Immature natural killer cell (primary cell): ENCODE data around the gene PCSK4. TPM values are rescaled to one million over a fixed set of nuclear protein-coding genes. Genes with fewer than 3 reads are reported as not detected.
"Not testable (repeated sequence)": the region's sequence is repeated elsewhere in the genome, so short reads cannot be mapped to it uniquely, and the experiment has no call there.

Experiments used
- DNase-seq, 3 donors: peaks; one replicate each; pipeline ENCODE4 v3.0.0; 2022; ENCODE audit warnings: mixed read lengths in 1 of 3
- H3K27ac Mint-ChIP-seq, 6 donors: one replicate each; pipeline ENCODE4 v1.8.0; 2020; ENCODE audit warnings: mixed read lengths in 6 of 6, mild to moderate bottlenecking in 5 of 6, inconsistent platforms in 4 of 6, moderate library complexity in 3 of 6
- H3K27me3 Mint-ChIP-seq, 3 donors: one replicate each; pipeline ENCODE4 v1.8.0; 2020 to 2021; ENCODE audit warnings: low read depth in 3 of 3, mild to moderate bottlenecking in 3 of 3, mixed read lengths in 3 of 3, moderate library complexity in 3 of 3, inconsistent platforms in 1 of 3
- H3K36me3 Mint-ChIP-seq, 3 donors: one replicate each; pipeline ENCODE4 v1.8.0; 2020; ENCODE audit warnings: mixed read lengths in 3 of 3, inconsistent platforms in 2 of 3, mild to moderate bottlenecking in 2 of 3
- H3K4me1 Mint-ChIP-seq, 2 donors: one replicate each; pipeline ENCODE4 v1.8.0; 2020; ENCODE audit warnings: inconsistent platforms in 2 of 2, mild to moderate bottlenecking in 2 of 2, mixed read lengths in 2 of 2, moderate library complexity in 1 of 2
- H3K4me3 Mint-ChIP-seq, 5 donors: one replicate each; pipeline ENCODE4 v1.8.0; 2020; ENCODE audit warnings: mild to moderate bottlenecking in 5 of 5, mixed read lengths in 5 of 5, inconsistent platforms in 3 of 5, moderate library complexity in 3 of 5
- H3K9me3 Mint-ChIP-seq, 6 donors: one replicate each; pipeline ENCODE4 v1.8.0; 2020; ENCODE audit warnings: mild to moderate bottlenecking in 6 of 6, mixed read lengths in 6 of 6, inconsistent platforms in 4 of 6, moderate library complexity in 3 of 6
- polyA plus RNA-seq, 3 donors: library from polyadenylated mRNA; unstranded; fragments of 300-500 nt; fragmentation: Illumina TruSeq; gene quantifications; one replicate each; pipeline ENCODE4 v1.2.3, GENCODE V29; 2021

The PCSK4 gene
- polyA plus RNA-seq = under 1 TPM in 2 of 3 donors, not detected in 1; 0.25 to 0.33 TPM

DNA sequence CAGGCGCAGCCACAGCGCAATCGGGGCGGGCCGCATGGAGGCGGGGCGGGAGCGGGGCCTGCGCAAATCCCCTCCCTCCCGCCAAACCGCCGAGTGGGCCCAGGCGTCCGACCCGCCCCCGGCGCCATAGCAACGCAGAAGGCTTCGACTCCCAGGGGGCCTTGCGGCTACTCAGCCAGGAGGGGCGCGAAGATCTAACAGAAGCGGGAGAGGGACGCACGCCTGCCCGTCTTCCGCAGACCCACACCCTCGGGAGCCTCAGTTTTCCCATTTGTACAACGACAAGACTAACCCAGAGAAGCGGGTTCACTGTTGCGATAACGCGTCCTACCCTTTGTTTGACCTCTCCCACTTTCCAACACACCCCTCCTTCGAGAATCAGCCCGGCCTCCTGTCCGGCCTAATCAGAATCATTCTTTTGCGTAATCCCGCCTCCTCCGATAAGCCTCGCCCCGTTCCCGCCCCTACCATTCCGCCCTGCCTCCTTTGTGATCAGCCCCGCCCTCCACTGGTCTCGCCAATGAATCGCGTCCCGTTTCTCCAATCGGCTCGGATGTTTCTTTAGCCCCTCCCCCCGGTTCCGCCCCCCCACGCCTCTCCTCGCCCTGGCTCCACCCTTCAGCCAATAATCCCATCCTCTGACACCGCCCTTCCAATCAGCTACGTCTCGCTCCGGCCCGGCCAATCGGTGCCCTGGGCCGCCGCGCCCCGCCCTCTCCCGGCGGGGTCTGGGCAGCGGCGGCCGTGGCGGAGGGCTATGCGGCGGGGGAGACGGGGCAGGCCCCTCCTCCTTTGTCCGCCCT is at the start of gene PCSK4:
TSS of gene PCSK4 (minus strand) at position 40 of the 803 bp plus-strand sequence. CDS start at position 36, 4 bp downstream.
- Mint-ChIP-seq H3K27ac (peak within 1 kb of the TSS; percentile 69 to 93 (median 87)), H3K4me1 (peaks cover 12 to 14% of the 10 kb centered on the region in 2 donors), H3K4me3 (peak within 1 kb of the TSS; percentile 82 to 92 (median 87)), H3K27me3 (peaks cover 6 to 9% (median 6%) of the 10 kb centered on the region in 3 donors), H3K36me3 (no peaks in the 10 kb centered on the region), H3K9me3 (no peaks in the 10 kb centered on the region)
- DNase-seq = peak; percentile 99

DNA sequence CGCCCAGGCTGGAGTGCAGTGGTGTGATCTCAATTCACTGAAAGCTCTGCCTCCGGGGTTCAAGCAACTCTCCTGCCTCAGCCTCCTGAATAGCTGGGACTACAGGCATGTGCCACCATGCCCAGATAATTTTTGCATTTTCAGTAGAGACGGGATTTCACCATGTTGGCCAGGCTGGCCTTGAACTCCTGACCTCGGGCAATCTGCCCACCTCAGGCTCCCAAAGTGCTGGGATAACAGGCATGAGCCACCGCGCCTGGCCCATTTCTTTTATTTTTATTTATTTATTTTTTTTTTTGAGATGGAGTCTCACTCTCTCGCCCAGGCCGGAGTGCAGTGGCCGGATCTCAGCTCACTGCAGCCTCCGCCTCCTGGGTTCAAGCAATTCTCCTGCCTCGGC is 49.6 kb upstream of the PCSK4 start:
- not testable (repeated sequence) for DNase-seq, H3K27ac Mint-ChIP-seq, H3K4me3 Mint-ChIP-seq, H3K9me3 Mint-ChIP-seq, H3K27me3 Mint-ChIP-seq, H3K36me3 Mint-ChIP-seq, H3K4me1 Mint-ChIP-seq

DNA sequence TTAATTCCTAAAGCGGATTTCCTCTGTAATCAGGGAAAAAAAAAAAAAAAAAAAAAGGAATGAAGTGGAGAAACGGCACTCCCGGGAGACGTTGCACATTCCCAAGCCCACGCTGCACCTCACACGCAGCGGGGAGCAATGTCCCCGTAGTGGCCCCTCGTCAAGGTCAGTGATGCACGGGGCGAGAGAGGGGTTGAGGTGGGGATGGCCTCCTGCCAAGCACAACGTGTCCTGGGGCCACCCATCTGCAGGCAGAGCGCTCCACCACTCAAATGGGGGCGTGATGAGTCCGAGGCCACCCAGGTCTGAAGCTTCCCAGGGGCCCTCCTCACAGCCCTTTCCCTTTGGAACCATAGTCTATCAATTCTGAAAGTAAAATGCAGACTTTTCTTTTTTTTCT is 48.8 kb upstream of the PCSK4 start:
- Mint-ChIP-seq H3K36me3 (no peaks in the 10 kb centered on the region), H3K4me1 (no peaks in the 10 kb centered on the region), H3K9me3 (no peaks in the 10 kb centered on the region), H3K27me3 (no peaks in the 10 kb centered on the region), H3K4me3 (no peak overlapping the region), H3K27ac (no peak overlapping the region)
- no peak for DNase-seq

DNA sequence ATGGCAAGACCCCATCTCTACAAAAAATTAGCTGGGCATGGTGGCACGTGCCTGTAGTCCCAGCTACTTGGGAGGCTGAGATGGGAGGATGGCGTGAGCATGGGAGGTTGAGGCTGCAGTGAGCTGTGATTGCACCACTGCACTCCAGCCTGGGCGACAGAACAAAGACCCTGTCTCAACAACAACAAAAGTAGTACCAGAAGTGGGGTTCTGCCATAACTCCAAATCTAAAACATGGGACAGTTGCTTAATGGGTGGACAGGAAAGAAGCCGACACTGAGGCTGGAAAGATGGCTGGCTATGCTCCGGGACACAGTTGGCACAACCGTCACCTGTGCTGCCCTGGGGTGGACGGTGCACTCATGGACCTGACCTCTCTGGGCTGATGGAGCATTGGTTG is 45.5 kb upstream of the PCSK4 start:
- not testable (repeated sequence) for H3K4me1 Mint-ChIP-seq, H3K4me3 Mint-ChIP-seq, H3K36me3 Mint-ChIP-seq, H3K27ac Mint-ChIP-seq, DNase-seq, H3K27me3 Mint-ChIP-seq, H3K9me3 Mint-ChIP-seq

DNA sequence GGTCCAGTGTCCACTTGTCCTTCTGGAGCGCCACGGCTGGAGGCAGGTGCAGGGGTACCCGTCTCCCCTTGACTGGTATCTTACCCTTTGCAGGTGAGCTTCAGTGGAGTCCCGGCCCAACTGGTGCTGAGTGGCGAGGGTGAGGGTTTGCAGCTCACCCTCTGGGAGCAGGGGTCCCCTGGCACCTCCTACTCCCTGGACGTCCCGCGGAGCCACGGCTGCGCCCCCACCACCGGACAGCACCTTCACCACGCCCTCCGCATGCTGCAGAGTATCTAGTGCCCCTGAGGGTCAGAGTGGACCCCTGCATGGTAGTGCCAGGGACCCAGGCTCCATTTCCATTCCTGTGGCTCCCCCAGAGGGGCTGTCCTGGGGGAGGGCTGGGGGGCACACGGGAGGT is 44.8 kb upstream of the PCSK4 start:
- Mint-ChIP-seq H3K27ac (no peak overlapping the region), H3K36me3 (no peaks in the 10 kb centered on the region), H3K27me3 (peaks cover 0 to 4% (median 0%) of the 10 kb centered on the region in 3 donors), H3K4me3 (no peak overlapping the region), H3K9me3 (peaks cover 0 to 2% (median 0%) of the 10 kb centered on the region in 6 donors), H3K4me1 (no peaks in the 10 kb centered on the region)
- DNase-seq = no peak

DNA sequence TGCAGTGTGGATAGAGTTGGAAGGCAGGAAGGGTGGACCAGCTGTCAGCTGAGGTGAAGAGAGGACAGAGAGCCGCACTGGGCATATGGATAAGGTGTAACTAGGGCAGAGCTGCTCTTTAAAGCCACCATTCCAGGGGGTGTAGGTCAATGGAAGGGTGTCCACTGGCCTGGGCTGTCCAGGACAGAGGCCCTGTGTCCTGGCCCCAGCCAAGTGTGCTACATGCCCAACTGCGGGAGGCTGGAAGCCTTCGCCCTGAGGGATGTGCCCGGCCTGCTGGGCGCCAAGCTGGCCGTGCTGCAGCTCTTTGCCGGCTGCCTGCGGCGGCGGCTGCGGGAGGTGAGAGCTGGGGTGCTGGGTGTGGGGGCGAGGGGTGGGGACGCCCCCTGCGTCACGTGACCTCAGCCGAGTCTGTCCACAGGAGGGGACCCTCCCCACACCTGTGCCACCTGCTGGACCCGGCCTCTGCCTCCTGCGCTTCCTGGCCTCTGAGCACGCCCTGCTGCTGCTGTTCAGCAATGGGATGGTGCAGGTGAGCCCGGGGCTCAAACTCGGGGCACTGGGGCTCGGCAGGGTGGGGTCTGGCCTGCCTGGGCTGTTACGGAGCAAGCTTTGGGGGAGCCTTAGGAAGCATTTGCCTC is 43.5 kb upstream of the PCSK4 start:
- Mint-ChIP-seq H3K9me3 (peaks cover 0 to 2% (median 0%) of the 10 kb centered on the region in 6 donors), H3K27me3 (peaks cover 0 to 4% (median 0%) of the 10 kb centered on the region in 3 donors), H3K4me3 (no peak overlapping the region), H3K36me3 (no peaks in the 10 kb centered on the region), H3K4me1 (no peaks in the 10 kb centered on the region), H3K27ac (no peak overlapping the region)
- DNase-seq = no peak

DNA sequence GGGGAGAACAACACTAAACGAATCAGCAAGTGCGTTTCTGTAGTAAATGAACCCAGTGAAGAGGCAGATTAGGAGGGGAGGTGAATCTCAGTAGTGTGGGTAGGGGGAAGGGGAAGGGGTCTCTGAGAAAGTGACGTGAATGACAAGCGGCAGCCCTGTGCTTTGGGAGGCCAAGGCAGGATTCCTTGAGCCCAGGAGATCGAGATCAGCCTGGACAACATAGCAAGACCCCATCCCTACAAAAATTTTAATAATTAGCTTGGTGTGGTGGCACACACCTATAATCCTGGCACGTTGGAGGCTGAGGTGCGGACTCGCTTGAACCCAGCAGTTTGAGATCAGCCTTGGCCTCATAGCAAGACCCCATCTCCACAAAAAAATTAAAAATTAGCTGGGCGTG is 41.9 kb upstream of the PCSK4 start:
- H3K27me3 Mint-ChIP-seq = peaks cover 1 to 4% (median 4%) of the 10 kb centered on the region in 3 donors
- H3K27ac Mint-ChIP-seq = no peak overlapping the region
- DNase-seq = no peak
- H3K36me3 Mint-ChIP-seq = no peaks in the 10 kb centered on the region
- H3K4me1 Mint-ChIP-seq = no peaks in the 10 kb centered on the region
- H3K9me3 Mint-ChIP-seq = peaks cover 0 to 2% (median 0%) of the 10 kb centered on the region in 6 donors
- no peak overlapping the region for H3K4me3 Mint-ChIP-seq

DNA sequence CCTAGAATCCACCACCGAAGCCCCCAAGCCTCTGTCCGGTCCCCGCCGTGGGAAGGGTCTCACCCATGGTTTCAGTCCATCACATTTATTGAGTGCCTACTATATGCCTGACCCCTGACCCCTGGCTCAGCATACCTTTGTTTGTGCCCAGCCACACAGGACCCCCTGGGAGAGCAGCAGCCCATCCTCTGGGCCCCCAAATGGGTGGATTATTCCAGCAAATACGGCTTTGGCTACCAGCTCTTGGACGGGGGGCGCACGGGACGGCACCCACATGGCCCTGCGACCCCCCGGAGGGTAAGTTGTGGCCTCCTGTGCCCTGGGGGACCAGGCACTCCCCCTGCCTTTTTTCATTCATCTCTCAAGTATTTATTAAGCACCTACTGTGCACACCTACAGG is 41.4 kb upstream of the PCSK4 start:
- no peak overlapping the region for H3K27ac Mint-ChIP-seq
- H3K27me3 Mint-ChIP-seq = peaks cover 1 to 4% (median 4%) of the 10 kb centered on the region in 3 donors
- H3K36me3 Mint-ChIP-seq = no peaks in the 10 kb centered on the region

DNA sequence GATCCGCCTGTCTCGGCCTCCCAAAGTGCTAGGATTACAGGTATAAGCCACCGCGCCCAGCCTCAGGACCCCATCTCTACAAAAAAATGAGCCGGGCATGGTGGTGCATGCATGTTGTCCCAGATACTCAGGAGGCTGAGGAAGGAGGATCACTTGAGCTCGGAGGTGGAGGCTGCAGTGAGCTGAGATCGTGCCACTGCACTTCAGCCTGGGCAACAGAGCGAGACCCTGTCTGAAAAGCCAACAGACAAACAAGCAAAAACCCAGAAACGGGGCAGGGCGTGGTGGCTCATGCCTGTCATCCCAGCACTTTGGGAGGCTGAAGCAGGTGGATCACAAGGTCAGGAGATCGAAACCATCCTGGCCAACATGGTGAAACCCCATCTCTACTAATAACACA is 40.7 kb upstream of the PCSK4 start:
- not testable (repeated sequence) for H3K36me3 Mint-ChIP-seq, H3K4me1 Mint-ChIP-seq, H3K27ac Mint-ChIP-seq, H3K4me3 Mint-ChIP-seq, DNase-seq, H3K27me3 Mint-ChIP-seq, H3K9me3 Mint-ChIP-seq

More for the DNA sequence above, 41.4 kb upstream of the PCSK4 start:
- H3K9me3 Mint-ChIP-seq = peaks cover 0 to 2% (median 0%) of the 10 kb centered on the region in 6 donors
- DNase-seq = no peak
- H3K4me1 Mint-ChIP-seq = no peaks in the 10 kb centered on the region
- H3K4me3 Mint-ChIP-seq = no peak overlapping the region

DNA sequence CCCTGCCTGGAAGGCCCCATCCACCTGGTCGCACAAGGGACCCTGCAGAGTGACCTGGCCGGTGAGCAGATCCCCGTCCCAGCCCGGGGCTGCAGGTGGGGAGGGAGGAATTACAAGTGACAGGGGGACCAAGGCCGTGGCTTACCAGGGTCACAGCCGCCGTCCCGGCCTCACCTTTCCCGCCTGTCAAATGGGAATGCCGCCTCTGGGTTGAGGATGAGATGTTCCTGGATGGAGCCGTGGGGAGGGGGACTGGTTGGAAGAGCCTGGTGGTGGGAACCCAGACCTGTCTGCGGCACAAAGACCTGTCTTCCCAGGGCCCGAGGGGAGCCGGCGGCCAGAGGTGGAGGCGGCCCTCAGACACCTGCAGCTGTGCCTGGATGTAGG is 39.3 kb upstream of the PCSK4 start:
- Mint-ChIP-seq H3K4me1 (peaks cover 3 to 6% of the 10 kb centered on the region in 2 donors), H3K27me3 (peaks cover 9 to 14% (median 10%) of the 10 kb centered on the region in 3 donors), H3K9me3 (peaks cover 0 to 2% (median 0%) of the 10 kb centered on the region in 6 donors), H3K36me3 (peaks cover 0 to 5% (median 4%) of the 10 kb centered on the region in 3 donors), H3K4me3 (no peak overlapping the region), H3K27ac (no peak overlapping the region)
- no peak for DNase-seq

DNA sequence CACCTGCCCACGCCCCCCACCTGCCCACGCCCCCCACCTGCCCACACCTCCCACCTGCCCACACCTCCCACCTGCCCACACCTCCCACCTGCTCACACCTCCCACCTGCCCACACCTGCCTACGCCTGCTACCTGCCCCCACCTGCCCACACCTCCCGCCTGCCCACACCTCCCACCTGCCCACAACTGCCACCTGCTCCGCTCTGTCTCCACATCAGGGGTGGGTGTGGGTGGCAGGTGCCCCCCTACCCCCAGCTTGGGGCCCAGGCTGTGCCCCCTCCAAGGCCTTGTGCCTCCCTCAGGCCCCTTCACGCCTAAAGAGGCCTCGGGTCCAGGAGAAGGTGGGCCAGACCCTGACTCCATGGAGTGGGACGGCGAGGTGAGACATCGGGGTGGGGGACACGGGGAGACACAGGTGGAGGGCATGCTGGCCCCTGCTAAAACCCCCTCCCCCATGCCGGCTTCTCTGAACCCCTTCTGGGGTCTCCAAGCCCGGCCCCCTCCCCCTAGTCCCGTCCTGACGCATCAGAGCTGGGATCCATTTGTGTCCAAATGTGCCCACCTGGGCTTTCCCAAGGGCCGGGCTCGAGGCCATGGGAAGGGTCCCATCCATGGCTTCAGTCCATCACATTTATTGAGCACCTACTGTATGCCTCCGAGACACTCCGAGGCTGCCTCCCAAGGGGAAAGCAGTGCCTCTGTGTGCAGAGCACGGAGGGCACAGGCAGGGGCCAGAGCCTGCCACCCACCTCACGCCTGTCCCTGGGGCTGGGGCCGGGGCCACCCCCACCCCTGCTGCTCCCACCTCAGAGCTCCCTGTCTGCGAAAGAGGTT is 38.7 kb upstream of the PCSK4 start:
- peaks cover 9 to 15% (median 12%) of the 10 kb centered on the region in 3 donors for H3K27me3 Mint-ChIP-seq
- H3K36me3 Mint-ChIP-seq = peaks cover 0 to 6% (median 5%) of the 10 kb centered on the region in 3 donors
- peaks cover 0 to 2% (median 0%) of the 10 kb centered on the region in 6 donors for H3K9me3 Mint-ChIP-seq
- no peak for DNase-seq
- H3K4me3 Mint-ChIP-seq = no peak overlapping the region
- H3K27ac Mint-ChIP-seq = no peak overlapping the region
- H3K4me1 Mint-ChIP-seq = peaks cover 4 to 8% of the 10 kb centered on the region in 2 donors

DNA sequence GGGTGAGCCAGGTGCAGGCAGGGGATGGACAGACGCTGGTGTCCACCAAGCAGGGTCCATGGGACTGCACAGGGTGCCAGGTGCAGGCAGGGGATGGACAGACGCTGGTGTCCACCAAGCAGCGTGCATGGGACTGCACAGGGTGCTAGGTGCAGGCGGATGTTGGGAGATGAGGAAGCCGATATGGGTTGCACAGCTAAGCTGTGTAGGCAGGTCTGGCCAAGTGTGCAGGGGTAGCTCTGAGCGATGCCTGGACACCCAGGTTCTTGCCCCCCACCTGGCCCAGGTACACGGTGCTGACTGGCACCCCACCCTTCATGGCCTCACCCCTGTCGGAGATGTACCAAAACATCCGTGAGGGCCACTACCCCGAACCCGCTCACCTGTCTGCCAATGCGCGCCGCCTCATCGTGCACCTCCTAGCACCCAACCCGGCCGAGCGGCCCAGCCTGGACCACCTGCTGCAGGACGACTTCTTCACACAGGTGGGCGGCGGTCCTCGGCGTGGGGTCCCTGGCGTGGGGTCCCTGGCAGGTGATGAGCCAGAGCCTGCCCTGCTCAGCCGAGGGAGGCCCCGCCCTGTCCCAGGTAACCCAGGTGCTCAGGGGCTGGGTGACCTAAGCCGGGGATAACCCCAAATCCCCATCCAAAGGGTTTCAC is 37.6 kb upstream of the PCSK4 start:
- Mint-ChIP-seq H3K36me3 (peaks cover 0 to 6% (median 5%) of the 10 kb centered on the region in 3 donors), H3K4me3 (no peak overlapping the region), H3K27ac (no peak overlapping the region), H3K9me3 (peaks cover 0 to 2% (median 0%) of the 10 kb centered on the region in 6 donors), H3K4me1 (peaks cover 4 to 8% of the 10 kb centered on the region in 2 donors), H3K27me3 (peaks cover 9 to 13% (median 12%) of the 10 kb centered on the region in 3 donors)
- DNase-seq = no peak

DNA sequence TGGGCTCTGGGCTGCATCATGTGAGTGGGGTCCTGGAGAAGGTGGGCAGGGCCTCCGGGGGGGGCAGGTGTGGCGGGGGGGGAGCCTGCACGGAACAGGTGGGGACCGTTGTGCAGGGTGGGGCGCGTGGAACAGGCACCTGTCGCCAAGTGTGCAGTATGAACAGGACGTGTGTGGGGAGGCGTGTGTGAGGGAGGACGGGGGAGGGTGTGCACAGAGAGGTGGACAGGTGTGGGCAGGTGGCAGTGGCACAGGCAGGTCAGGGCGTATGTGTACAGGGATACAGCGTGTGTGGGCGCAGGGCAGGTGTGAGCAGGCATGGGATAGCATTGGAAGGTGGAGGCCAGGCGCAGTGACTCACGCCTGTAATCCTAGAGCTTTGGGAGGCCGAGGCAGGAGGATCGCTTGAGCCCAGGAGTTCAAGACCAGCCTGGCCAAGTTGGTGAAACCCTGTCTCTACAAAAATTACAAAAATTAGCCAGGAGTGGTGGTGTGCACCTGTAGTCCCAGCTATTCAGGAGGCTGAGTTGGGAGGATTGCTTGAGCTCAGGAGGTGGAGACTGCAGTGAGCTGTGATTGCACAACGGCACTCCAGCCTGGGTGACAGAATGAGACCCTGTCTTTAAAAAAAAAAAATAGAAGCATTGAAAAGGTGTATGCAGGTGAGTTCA is 37.0 kb upstream of the PCSK4 start:
- H3K27me3 Mint-ChIP-seq = peaks cover 9 to 13% (median 12%) of the 10 kb centered on the region in 3 donors
- no peak for DNase-seq
- H3K4me3 Mint-ChIP-seq = no peak overlapping the region
- peaks cover 0 to 6% (median 5%) of the 10 kb centered on the region in 3 donors for H3K36me3 Mint-ChIP-seq
- H3K4me1 Mint-ChIP-seq = peaks cover 4 to 8% of the 10 kb centered on the region in 2 donors
- no peaks in the 10 kb centered on the region for H3K9me3 Mint-ChIP-seq
- no peak overlapping the region for H3K27ac Mint-ChIP-seq
